Measurements from ENCODE around the gene ACMSD. TPM values are rescaled to one million over a fixed set of nuclear protein-coding genes. Genes with fewer than 3 reads are reported as not detected.

The ACMSD gene
- total and polyA plus RNA-seq, 2 donors (not counting 1 experiment from before 2014, with no cell fraction given) = not detected

DNA sequence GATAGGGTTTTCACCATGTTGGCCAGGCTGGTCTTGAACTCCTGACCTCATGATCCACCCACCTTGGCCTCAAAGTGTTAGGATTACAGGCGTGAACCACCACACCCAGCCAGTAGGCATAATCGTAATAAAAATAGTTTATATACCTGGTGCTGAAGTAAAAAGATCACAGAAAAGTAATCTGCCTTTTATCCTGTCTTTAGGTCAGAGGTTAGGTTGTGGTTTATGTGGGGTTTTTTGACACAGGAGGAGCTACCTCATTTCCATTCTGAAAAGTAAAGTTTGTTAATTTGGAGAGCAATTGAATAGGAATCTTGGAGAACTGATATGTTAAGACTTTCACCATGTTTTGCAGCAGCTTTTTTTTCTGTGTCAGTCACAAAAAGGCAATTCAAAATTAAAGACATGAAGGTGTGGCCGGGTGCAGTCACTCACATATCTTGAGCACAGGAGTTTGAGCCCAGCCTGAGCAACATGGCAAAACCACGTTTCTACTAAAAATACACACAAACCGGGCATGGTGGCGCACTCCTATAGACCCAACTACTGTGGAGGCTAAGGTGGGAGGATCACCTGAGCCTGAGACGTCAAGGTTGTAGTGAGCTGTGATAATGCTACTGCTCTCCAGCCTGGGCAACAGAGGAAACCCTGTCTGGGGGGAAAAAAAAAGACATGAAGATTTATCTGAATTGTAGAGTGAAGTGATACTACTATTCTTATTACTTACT lies 111.7 kb downstream of the ACMSD start:
- DNase-seq (ENCODE audit: low read depth in 2 of 2) = no peak
- Histone ChIP-seq H3K9ac (ENCODE audit: insufficient read depth, low read length) (no peak overlapping the region), H3K36me3 (ENCODE audit: control insufficient read depth, insufficient read depth, low read length) (peaks cover 11% of the 10 kb centered on the region), H3K4me3 (replicated peaks in 1 of 4; ENCODE audit: control extremely low read depth in 1 of 4, insufficient read depth in 1 of 4, low read depth in 3 of 4, low read length in 4 of 4) (no peak overlapping the region), H3K9me3 (ENCODE audit: control insufficient read depth, insufficient read depth, low read depth, low read length) (no peaks in the 10 kb centered on the region), H2AFZ (ENCODE audit: low read length) (no peak overlapping the region), H3K27me3 (ENCODE audit: control insufficient read depth, insufficient read depth, low read length) (no peaks in the 10 kb centered on the region), H3K27ac (ENCODE audit: insufficient read depth, low read length) (no peak overlapping the region), H3K4me1 (ENCODE audit: control insufficient read depth, extremely low read depth, insufficient read depth, low read length) (no peaks in the 10 kb centered on the region), H3K4me2 (ENCODE audit: extremely low read depth, insufficient read depth, low read length) (no peak overlapping the region), H3K79me2 (ENCODE audit: control insufficient read depth, insufficient read depth, low read length) (no peaks in the 10 kb centered on the region), H4K20me1 (ENCODE audit: control insufficient read depth, extremely low read depth, insufficient read depth, low read length) (no peaks in the 10 kb centered on the region)
- TF ChIP-seq EZH2 (IDR thresholded peaks at IDR 0.05; ENCODE audit: low read length, missing control alignments) = no peak
- TF ChIP-seq, protein P1, sequence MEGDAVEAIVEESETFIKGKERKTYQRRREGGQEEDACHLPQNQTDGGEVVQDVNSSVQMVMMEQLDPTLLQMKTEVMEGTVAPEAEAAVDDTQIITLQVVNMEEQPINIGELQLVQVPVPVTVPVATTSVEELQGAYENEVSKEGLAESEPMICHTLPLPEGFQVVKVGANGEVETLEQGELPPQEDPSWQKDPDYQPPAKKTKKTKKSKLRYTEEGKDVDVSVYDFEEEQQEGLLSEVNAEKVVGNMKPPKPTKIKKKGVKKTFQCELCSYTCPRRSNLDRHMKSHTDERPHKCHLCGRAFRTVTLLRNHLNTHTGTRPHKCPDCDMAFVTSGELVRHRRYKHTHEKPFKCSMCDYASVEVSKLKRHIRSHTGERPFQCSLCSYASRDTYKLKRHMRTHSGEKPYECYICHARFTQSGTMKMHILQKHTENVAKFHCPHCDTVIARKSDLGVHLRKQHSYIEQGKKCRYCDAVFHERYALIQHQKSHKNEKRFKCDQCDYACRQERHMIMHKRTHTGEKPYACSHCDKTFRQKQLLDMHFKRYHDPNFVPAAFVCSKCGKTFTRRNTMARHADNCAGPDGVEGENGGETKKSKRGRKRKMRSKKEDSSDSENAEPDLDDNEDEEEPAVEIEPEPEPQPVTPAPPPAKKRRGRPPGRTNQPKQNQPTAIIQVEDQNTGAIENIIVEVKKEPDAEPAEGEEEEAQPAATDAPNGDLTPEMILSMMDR (conservative IDR thresholded peaks at IDR 0.05 in 1 of 2, IDR thresholded peaks at IDR 0.05 in 1 of 2; ENCODE audit: low read depth in 1 of 2, low read length in 2 of 2) = no peak

DNA sequence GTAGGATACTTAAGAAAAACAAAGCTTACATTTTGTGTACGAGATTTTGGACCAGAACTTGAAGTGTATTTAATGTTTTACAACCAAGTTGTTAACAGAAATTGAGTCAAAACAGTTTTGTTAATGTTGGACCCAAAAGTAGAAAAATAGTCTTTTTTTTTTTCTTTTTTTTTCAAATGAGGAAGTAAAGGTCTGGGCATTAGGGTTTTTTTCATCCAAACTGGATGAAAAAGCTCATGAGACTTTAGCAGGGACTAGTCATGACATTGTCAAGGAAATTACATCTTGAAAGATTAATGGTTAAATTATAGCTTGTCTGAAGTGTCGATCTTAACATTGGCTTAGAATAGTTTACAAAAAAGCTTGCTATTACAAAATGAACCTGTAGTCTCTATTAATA lies 112.5 kb downstream of the ACMSD start:
- peaks cover 11% of the 10 kb centered on the region for H3K36me3 ChIP-seq (ENCODE audit: control insufficient read depth, insufficient read depth, low read length)
- no peak overlapping the region for H2AFZ ChIP-seq (ENCODE audit: low read length)
- no peaks in the 10 kb centered on the region for H4K20me1 ChIP-seq (ENCODE audit: control insufficient read depth, extremely low read depth, insufficient read depth, low read length)
- no peak for DNase-seq (ENCODE audit: low read depth in 2 of 2)
- no peaks in the 10 kb centered on the region for H3K4me1 ChIP-seq (ENCODE audit: control insufficient read depth, extremely low read depth, insufficient read depth, low read length)
- H3K4me3 ChIP-seq (replicated peaks in 1 of 4; ENCODE audit: control extremely low read depth in 1 of 4, insufficient read depth in 1 of 4, low read depth in 3 of 4, low read length in 4 of 4) = no peak overlapping the region
- no peak overlapping the region for H3K27ac ChIP-seq (ENCODE audit: insufficient read depth, low read length)
- no peaks in the 10 kb centered on the region for H3K9me3 ChIP-seq (ENCODE audit: control insufficient read depth, insufficient read depth, low read depth, low read length)
- H3K4me2 ChIP-seq (ENCODE audit: extremely low read depth, insufficient read depth, low read length) = no peak overlapping the region
- no peak overlapping the region for H3K9ac ChIP-seq (ENCODE audit: insufficient read depth, low read length)
- no peaks in the 10 kb centered on the region for H3K27me3 ChIP-seq (ENCODE audit: control insufficient read depth, insufficient read depth, low read length)
- TF ChIP-seq, protein P1 (conservative IDR thresholded peaks at IDR 0.05 in 1 of 2, IDR thresholded peaks at IDR 0.05 in 1 of 2; ENCODE audit: low read depth in 1 of 2, low read length in 2 of 2) = no peak
- no peak for TF ChIP-seq EZH2 (IDR thresholded peaks at IDR 0.05; ENCODE audit: low read length, missing control alignments)
- no peaks in the 10 kb centered on the region for H3K79me2 ChIP-seq (ENCODE audit: control insufficient read depth, insufficient read depth, low read length)

Other genes starting within 250 kb of the ACMSD start
- gene TMEM163, start 119.6 kb upstream of the ACMSD start, total RNA-seq = under 0.01 TPM in 1 of 2 replicates, not detected in the other
- gene TMEM163, start 119.6 kb upstream of the ACMSD start, polyA plus RNA-seq = 0.03 TPM in 1 of 2 replicates, not detected in the other
- 21.1 and 30.1 TPM in 2 replicates for gene CCNT2, start 80.2 kb downstream of the ACMSD start, total RNA-seq
- gene CCNT2, start 80.2 kb downstream of the ACMSD start, polyA plus RNA-seq = 10.5 and 10.8 TPM in 2 replicates
- gene MAP3K19, start 208.8 kb downstream of the ACMSD start, total RNA-seq = not detected in 2 replicates
- not detected in 2 replicates for gene MAP3K19, start 208.8 kb downstream of the ACMSD start, polyA plus RNA-seq
- 73.2 and 82.6 TPM in 2 replicates for gene RAB3GAP1, start 213.7 kb downstream of the ACMSD start, total RNA-seq
- gene RAB3GAP1, start 213.7 kb downstream of the ACMSD start, polyA plus RNA-seq = 32.6 and 42.4 TPM in 2 replicates

All from fibroblast of lung (primary cell).